ENCODE results near the gene FCSK. TPM values are rescaled to one million over a fixed set of nuclear protein-coding genes. Genes with fewer than 3 reads are reported as not detected.
A peak's percentile ranks its signal among the peaks of the same experiment; 100 is the strongest.

Gene FCSK
- total RNA-seq, 1 donor from 2014 or later: 20.1 TPM

- no peak for DNase-seq (ENCODE audit: low read depth)
Observed at GRCh38 chr16:70480127-70481105, 26.0 kb downstream of the FCSK start.

- DNase-seq (ENCODE audit: low read depth): peak; percentile 85
Observed at GRCh38 chr16:70481929-70482536, 27.6 kb downstream of the FCSK start.

GRCh38 chr16:70482624-70483023 is 28.2 kb downstream of the FCSK start:
- DNase-seq (ENCODE audit: low read depth): no peak

GRCh38 chr16:70483426-70483825 is 29.0 kb downstream of the FCSK start:
- DNase-seq (ENCODE audit: low read depth): no peak

- DNase-seq (ENCODE audit: low read depth): no peak
Observed at GRCh38 chr16:70484867-70485266, 30.5 kb downstream of the FCSK start.

GRCh38 chr16:70490261-70490660 is 35.9 kb downstream of the FCSK start:
- no peak for DNase-seq (ENCODE audit: low read depth)

- DNase-seq (ENCODE audit: low read depth): no peak
Observed at GRCh38 chr16:70493802-70494201, 39.4 kb downstream of the FCSK start.

- no peak for DNase-seq (ENCODE audit: low read depth)
Observed at GRCh38 chr16:70494202-70494770, 39.9 kb downstream of the FCSK start.

GRCh38 chr16:70494777-70495176 is 40.4 kb downstream of the FCSK start:
- no peak for DNase-seq (ENCODE audit: low read depth)

- no peak for DNase-seq (ENCODE audit: low read depth)
Observed at GRCh38 chr16:70495425-70496182, 41.2 kb downstream of the FCSK start.

- no peak for DNase-seq (ENCODE audit: low read depth)
Observed at GRCh38 chr16:70496513-70496912, 42.1 kb downstream of the FCSK start.

GRCh38 chr16:70508752-70509151 is 54.4 kb downstream of the FCSK start:
- DNase-seq (ENCODE audit: low read depth): peak; percentile 22

- no peak for DNase-seq (ENCODE audit: low read depth)
Observed at GRCh38 chr16:70510216-70510615, 55.8 kb downstream of the FCSK start.

GRCh38 chr16:70511833-70512232 is 57.4 kb downstream of the FCSK start:
- no peak for DNase-seq (ENCODE audit: low read depth)

- peak; percentile 66 for DNase-seq (ENCODE audit: low read depth)
Observed at GRCh38 chr16:70512456-70512855, 58.1 kb downstream of the FCSK start.

- DNase-seq (ENCODE audit: low read depth): no peak
Observed at GRCh38 chr16:70520612-70521297, 66.4 kb downstream of the FCSK start.

- DNase-seq (ENCODE audit: low read depth): peak; percentile 6
Observed at GRCh38 chr16:70522216-70523075, 68.1 kb downstream of the FCSK start.

- peak; percentile 59 for DNase-seq (ENCODE audit: low read depth)
Observed at GRCh38 chr16:70523076-70523742, 68.8 kb downstream of the FCSK start, which contains the start of gene COG4. Gene COG4, minus strand, starts transcription at chr16:70523554. Its CDS starts 11 bp downstream, at chr16:70523543.

- peak; percentile 19 for DNase-seq (ENCODE audit: low read depth)
Observed at GRCh38 chr16:70523743-70524398, 69.5 kb downstream of the FCSK start, which contains the start of gene SF3B3. Gene SF3B3, plus strand, starts transcription at chr16:70523816. Its CDS starts 2,841 bp downstream, at chr16:70526657.
